T-helper 2 cell treated with Interferon-gamma antibody and Interleukin-4, amounts not matched to agents 100 ng/mL and 5 ng/mL, for 36 hours (primary cell): ENCODE results near the gene CYLC1. TPM values are rescaled to one million over a fixed set of nuclear protein-coding genes. Genes with fewer than 3 reads are reported as not detected.

Source experiments
- intact Hi-C: fragments of 100-400 bp; cut with micrococcal nuclease; formaldehyde crosslinking; loops from one replicate; pipeline ENCODE4 v1.15.1; 2023
- total RNA-seq: library from RNA; stranded (reverse); gene quantifications from 2 replicates; pipeline ENCODE4 v1.2.3, GENCODE V29; 2022

The CYLC1 gene, protein sequence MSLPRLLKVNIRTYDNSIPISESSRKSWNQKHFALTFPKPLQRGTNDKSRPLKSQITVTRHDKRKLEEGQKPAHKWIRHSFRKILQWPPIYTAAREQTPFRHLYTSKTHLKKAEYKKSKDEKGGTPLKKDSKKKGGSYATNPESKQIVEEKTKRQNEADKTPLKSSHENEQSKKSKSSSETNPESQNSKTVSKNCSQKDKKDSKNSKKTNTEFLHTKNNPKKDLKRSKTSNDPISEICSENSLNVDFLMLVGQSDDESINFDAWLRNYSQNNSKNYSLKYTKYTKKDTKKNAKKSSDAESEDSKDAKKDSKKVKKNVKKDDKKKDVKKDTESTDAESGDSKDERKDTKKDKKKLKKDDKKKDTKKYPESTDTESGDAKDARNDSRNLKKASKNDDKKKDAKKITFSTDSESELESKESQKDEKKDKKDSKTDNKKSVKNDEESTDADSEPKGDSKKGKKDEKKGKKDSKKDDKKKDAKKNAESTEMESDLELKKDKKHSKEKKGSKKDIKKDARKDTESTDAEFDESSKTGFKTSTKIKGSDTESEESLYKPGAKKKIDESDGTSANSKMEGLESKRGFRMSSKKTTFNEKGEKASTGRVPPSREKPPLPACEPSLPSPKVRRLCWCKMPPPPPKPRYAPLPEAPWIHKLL
- total RNA-seq, result not detected in 2 replicates

DNA sequence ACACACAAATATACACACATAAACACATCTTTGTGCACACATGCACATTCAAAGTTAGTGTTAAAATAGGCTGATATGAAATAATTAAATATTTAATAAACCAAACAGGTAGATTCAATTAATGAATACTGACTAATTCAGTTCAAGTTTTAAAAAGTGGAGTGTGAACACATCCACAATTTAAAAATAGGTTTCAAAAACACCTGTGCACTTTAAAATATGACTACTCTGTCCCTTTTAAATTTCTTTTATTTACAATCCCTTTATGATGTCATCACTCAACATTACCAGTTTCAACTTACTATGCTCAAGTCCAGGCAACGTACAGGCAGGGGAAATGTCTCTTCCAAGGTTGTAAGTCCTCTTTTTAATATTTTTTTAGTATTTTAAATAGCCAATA, at the start of gene CYLC1:
TSS of gene CYLC1 (plus strand) at position 301 of the 400 bp plus-strand sequence. CDS start at position 338, 37 bp downstream.
- intact Hi-C loops, result no loop called here

DNA sequence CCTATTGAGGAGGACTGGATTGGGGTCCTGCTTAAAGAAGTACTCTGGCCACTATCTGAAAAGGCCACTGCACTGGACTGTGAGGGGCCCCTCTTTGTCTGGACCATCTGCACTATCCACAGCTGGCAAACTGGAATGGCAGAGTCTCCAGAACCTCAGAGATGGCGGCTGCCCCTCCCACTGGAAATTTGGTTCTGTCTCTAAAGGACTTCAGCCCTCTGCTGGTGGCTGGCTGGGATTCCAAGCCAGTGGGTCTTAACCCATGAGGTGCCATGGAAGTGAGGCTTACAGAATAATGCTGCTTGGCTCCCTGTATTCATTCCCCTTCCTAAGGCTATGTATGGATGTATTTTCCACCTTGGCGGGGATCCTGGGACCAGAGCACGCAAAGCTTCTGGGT, 41.6 kb upstream of the CYLC1 start:
- intact Hi-C loops, result no loop called here

DNA sequence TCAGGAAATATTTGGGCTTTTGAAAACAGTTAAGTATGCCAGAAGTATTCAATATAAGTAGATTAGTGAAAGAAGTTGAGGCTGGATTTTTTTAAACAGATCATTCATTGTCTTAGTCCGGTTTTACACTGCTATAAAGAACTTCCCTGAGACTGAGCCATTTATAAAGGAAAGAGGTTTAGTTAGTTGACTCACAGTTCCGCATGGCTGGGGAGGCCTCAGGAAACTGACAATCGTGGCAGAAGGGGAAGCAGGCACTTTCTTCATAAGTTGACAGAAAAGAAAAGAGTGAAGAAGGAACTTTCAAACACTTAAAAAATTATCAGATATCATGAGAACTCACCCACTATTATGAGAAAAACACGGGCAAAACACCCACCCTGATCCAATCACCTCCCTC, 31.1 kb upstream of the CYLC1 start:
- intact Hi-C loops, result no loop called here

DNA sequence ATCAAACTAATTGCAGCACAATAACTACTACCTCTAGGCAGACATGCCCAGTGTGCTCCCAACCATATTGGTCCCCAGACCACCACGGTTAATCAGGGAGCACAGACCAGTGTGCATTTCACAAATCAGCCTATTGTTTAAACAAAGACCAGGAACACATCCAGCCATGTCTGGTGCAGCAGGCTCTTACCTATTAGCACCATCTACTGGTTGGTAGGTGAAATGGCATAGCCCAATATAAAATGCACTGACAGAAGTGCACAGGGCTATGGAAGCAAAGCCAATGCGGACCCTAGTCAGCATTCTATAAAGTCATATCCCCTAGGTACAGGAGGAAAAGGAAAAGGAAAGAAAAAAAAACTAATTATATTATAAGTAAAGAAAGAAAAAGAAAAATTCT, 15.5 kb upstream of the CYLC1 start:
- intact Hi-C loops, result loop anchor here (10.0 kb wide), 1 partner anchor 191 kb away; no protein-coding TSS in a partner anchor

DNA sequence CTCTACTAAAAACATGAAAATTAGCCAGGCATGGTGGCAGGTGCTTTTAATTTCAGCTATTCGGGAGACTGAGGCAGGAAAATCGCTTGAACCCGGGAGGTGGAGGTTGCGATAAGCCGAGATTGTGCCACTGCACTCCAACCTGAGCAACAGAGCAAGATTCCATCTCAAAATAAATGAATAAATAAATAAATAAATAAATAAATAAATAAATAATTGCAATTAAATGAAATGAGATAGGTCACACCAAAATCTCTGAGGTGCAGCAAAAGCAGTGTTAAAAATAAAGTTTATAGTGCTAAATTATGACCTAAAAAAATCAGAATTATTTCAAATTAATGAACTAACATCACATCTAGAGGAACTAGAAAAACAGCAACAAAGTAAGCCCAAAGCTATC, 13.6 kb upstream of the CYLC1 start:
- intact Hi-C loops, result loop anchor here (10.0 kb wide), 1 partner anchor 193 kb away; no protein-coding TSS in a partner anchor

DNA sequence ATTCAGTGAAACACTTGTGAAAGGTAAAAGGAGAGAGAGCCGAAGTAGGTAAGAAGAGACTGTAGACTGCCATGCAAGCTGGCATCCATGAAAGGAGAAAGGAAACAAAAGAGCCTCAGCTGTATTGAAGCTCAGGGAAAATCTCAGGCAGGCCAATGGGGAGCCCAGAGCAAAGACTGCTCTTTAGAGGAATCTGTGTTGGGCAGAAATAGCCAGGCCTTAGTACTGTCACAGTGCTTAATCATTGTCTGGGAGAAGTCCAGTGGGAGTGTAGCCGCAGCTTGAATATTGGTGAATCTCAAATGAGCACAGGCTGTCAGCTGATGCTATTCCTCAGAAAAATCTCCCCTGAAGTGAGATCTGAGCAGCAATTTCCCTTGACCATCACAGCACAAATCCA, 27.6 kb downstream of the CYLC1 start:
- intact Hi-C loops, result no loop called here

DNA sequence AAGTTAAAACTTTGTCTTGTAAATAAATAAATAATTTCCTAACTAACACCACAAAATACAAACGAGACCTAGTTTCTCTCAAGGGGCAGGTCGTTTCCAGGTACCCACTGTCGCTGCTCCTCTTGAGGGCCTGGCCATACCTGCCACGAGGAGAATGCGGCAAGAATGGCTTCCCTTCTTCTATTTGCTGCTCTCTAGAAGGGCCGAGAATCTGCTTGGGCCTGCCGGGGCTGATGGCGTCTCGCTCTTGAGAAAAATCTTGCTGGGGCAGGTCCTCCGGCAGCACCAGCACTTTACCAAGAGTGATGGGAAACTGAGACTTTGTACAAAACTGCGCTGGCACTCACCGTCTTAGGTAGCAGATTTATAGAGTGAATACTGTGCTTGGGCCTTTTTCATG, 31.5 kb downstream of the CYLC1 start:
- intact Hi-C loops, result no loop called here

DNA sequence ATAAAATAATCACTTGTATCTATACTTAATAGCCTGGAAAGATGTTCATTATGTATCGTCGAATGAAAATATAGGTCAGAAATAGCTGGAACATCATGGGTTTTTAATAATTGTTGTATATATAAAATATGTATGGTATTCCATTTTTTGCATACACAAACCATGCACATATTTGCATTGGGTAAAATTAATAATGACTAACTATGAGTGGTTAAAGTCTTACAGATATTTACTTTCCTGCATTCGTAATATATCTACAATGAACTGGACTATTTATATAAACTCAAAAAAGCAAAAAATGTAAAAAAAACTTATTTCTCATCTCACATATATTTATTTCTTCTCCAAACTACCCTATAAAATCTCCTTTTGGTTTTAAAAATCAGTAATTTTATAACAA, 46.0 kb downstream of the CYLC1 start:
- intact Hi-C loops, result no loop called here

DNA sequence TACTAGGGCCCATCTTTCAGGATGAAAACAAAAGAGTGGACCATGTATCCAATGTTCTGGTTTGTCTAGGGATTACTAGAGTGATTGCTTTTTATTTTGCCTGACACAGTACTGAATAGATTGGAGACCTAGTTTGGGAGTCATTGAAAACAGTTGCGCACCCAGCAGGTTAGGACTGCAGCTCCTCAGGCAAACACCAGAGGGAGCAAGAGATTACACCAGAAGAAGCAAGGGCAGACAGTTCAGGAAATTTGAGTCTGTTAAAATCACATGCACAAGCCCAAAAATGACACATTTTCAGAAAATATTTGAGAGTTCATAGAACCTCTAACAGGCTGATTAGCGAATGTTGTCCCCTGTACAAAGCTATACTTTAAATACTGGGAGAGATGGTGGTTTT, 55.6 kb downstream of the CYLC1 start:
- intact Hi-C loops, result no loop called here

DNA sequence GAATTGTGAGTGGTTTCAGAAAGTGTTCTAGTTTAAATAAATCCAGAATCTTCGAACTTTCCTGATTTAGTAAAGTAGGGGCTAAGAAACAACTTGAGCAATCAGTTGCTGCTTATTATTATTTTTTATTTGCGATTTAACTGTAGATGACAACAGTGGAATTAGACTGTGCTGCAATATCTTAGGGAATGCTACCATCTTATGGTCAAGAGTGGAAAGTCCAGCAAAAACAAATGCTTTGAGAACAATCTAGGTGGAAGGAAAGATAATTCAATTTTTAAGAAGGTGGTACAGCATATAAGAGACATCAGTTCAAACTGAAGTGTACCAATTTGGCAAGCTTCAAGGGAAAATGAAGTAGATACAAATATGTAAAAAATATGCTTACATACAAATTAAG, 73.3 kb downstream of the CYLC1 start:
- intact Hi-C loops, result no loop called here
